GM19240 (cell line): ENCODE data around the gene ZNF835.

Source experiments
- DNase-seq: peaks from one replicate; pipeline ENCODE4 v3.0.0; 2011; ENCODE audit warnings: low spot score; ENCODE audit not compliant: insufficient read length

The ZNF835 gene

DNA sequence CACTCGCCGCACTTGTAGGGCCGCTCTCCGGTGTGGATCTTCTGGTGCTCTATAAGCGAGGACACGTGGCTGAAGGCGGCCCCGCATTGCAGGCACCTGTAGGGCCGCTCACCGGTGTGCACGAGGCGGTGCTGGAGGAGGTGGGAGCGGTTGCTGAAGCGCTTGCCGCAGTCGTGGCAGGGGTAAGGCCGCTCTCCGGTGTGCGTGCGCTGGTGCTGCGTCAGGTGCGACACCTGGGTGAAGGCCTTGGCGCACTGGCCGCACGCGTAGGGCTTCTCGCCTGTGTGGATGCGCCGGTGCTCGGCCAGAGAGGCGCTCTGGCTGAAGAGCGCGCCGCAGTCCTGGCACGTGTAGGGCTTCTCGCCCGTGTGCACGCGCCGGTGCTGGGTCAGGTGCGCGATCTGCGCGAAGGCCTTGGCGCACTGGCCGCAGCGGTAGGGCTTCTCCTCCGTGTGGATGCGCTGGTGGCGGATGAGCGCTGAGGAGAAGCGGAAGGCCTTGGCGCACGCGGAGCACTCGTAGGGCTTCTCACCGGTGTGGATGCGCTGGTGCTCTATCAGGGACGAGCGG, 7.5 kb downstream of the ZNF835 start:
- no peak for DNase-seq

DNA sequence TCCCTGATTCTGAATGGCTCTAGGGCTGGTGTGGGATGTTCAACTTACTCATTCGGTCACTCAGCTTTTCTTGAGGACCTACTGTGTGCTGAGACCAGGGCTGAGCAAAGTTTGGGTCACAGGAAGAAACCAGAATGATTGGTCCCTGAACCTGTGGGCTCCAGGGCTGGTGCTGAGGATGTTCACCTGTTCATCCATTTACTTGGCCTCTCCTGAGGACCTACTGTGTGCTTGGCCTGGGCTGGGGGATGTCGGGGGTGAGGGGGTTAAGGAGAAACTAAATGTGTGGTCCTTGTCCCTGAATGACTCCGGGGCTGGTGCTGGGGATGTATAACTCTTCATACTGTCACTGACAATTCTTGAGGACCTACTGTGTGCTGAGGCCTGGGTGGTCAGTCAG, 10.3 kb downstream of the ZNF835 start:
- DNase-seq = no peak

DNA sequence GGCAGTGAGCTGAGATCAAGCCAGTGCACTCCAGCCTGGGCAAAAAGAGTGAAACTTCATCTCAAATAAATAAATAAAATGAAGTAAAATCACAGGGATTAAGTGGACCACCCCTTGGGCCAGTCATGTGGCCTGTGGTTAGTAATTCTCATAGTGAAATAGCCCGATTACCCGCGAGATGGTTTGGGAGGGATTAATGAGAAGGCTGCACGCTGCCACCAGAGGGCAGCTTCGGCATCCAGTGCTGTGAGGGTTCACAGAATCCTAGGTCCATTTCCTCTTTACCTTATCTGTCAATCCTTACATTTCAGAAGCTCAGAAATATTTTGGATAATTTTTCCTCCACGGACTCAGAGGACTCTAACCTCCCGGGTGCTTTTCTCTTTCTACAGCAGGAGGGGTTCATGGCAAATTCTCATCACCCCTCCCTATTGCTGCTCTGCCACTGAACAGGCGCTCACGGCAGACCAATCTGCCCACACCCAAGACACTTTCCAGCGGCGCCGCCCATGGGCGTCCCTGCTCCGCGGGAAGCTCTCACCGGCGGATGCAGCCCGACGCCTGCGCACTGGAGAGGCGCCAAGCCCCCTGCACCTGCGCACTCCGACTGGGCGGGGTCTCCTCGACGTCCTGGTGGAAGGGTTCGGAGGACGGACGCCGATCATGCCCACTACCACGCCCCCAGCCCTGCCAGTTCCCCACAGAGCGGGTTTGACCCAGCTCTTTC, 11.0 kb downstream of the ZNF835 start:
- no peak for DNase-seq

DNA sequence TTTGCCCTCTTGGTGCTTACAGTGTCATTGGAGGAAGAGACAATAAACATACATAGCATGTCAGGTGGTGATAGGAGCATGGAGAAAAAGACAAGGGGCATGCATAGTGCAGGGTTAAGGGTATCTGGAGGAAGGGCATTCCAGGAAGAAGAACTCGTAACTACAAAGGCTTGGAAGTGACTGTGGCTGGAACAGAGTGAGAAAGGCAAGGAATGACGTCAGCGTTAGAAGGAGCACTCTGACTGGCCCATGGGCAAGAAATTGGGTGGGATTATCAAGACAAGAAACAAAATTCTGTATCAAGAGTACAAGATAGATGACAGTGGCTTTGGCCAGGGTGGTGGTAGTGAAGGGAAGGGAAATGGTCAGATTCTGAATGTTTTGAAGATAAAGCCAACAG, 17.4 kb downstream of the ZNF835 start:
- DNase-seq = no peak

DNA sequence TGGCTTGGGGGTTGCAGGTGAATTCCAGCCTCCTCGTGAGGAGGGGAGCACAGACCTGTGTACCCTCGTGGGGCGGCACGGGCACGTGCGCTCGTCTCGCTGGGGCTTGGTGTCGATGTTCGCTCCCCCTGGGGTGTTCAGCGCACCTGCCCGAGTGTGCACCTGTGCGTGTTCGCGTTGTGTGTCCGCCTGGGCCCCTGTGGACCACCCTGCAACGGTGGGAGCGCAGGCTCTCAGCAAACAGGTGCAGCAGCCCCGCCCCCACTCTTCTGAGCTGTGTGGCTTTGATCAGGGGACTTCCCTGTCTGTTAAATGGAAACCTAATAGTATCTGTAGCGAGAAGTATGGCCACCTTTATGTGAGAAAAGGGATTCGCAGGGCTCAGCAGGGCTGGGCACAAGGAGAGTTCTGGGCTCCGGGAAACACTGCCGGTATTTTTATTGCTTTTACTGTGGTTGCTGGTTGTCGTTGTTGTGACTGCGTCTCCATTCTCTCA, 28.0 kb downstream of the ZNF835 start:
- DNase-seq = no peak

DNA sequence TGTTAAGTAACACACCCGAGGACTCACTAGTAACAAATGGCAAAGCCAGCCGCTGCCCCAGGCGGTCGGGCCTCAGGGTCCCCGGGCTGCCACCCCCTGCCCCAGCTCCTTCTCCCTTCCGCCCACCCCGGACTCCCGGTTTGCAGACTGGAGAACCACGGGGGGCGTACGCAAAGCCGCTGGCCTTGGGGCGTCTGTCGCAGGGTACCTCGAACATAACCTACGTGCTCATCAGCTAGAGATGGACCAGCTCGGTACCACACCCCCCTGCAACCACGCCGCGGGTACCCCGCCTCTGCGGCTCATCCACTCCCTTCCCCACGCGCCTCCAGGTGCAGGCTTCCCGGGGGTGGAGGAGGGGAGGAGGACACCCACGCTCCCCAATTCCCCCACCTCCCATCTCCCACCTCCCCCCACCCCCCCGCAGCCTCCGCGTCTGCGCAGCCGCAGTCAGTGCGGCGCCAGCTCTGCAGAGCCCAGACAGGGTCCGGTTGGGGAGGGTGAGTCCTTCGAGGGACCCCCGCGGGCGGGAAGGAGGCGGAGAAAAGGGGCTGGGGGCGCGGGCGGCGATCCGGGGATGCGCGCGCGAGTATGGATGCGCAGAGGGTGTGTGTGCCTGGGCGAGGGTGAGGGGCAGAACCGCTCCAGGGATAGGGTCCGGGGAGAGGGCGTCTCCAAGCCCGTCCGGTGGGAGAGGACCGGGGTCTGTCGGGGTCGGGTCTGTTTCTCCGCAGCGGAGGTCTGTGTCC, 28.7 kb downstream of the ZNF835 start, which contains the start of gene SMIM17:
Gene SMIM17, plus strand, starts transcription at position 449 of the 749 bp plus-strand sequence. CDS start 2,509 bp downstream, outside the sequence.
- DNase-seq = no peak

DNA sequence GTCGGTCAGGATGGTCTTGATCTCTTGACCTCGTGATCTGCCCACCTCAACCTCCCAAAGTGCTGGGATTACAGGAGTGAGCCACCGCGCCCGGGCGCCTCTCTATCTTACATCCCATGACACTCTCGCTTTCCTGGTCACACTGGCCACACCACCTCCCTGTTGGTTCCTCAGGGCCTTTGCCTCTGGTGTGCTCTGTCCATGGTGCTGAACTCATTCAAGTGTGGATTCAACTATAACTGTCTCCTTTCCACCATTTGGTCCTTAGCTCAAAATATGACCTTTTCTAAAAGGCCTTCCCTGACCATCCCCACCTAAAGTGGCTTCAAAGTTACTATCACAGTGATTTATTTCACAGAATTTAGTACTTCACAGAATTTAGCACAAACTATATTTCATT, 32.3 kb downstream of the ZNF835 start:
- DNase-seq = no peak

DNA sequence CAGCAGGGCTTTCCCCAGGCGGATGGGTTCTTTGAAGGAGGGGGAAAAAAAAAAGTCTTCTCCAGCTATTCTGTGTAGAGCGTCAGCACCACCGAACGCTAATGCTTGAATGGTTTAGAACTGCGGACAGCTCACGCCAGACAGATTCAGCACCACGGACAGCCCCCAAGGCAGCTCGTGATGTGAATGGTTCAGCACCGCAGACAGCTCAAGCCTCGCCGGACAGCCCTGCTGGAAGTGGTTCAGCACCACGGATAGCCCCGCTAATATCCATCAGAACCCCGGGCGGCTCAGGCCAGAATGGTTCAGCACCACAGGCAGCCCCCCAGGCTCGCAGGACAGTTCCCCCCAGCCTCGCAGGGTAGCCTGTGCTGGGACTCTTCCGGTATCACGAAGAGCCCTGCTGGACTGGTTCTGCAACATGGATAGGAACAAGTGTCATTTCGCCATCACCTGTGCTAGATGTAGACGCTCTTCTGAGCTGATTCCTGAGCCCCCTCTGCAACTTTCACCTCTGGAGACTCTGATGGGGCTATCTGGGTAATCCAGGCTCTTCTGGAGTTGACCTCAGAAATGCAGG, 33.5 kb downstream of the ZNF835 start:
- DNase-seq = no peak

DNA sequence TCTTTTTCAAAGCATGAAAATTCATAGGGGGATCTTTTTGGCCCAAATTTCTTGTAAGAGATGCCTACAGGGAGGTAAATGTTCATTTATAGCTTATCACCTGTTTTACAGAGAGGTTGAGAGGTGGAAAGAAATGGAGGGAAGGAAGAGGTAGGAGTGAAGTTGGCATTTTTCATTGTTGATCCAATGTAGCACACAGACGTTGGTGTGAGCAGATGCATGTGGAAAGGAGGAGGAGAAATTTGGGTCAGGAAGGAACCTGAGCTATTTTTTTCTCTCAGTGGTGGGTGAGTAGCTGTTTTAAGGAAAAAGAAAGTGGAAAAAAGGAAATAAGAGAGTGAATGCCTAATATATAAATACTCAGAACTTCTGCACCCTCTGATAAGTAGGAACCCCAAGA, 38.5 kb downstream of the ZNF835 start:
- DNase-seq = no peak

DNA sequence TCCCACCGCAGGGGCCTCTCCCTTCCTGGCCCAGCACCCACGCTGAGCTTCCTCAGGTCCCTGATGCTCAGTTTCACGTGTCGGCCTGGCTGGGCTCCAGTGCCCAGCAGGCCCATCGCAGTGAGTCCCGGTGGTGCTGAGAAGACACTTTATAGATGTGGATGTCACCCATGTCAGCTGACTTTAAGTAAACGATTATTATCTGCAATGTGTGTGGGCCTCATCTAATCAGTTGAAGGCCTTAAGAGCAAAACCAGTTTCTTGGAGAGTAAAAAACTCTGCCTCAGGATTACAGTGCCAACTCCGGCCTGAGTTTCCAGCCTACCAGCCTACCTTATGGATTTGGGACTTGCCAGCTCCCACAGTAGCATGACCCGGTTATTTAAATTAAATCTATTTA, 45.8 kb downstream of the ZNF835 start:
- DNase-seq = no peak

DNA sequence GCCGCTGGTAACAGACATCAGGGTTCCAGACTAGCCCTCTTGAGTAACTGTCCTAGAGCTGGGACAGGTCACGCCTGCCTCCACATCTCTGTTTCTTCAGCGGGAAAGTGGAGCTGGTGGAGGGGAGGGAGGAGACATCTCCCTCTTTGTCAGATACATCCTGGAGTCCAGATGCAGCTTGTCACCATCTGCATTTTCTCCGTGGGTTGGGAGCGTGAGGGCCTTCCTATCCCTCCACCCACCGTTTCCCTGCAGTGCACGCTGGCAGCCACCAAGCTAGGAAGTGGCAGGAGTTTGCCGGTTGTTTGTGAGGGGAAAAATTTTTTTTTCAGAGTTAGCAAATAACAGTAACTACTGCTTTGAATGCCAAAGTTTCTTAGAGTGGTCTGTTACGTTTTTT, 48.6 kb downstream of the ZNF835 start:
- DNase-seq = no peak

DNA sequence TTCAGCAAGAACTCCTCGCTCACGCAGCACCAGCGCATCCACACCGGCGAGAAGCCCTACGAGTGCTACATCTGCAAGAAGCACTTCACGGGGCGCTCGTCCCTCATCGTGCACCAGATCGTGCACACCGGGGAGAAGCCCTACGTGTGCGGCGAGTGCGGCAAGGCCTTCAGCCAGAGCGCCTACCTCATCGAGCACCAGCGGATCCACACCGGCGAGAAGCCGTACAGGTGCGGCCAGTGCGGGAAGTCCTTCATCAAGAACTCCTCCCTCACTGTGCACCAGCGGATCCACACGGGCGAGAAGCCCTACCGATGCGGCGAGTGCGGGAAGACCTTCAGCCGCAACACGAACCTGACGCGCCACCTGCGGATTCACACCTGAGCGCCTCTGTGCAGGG, 49.2 kb downstream of the ZNF835 start:
- DNase-seq = no peak

DNA sequence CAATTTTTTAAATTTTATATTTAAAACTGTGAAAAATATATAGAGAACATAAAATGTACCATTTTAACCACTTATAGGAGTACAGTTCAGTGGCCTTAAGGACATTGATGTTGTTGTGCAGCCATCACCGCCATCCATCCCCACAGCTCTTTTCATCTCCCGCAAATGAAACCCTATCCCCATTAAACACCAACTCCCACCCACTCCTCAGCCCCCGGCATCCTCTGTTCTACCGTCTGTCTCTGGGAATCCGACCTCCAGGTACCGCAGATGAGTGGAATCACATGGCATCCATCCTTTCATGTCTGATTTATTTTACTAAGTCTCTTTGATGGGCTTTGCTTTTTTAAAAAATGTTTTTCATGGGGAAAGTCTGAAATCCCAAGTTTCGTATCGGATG, 52.4 kb downstream of the ZNF835 start:
- no peak for DNase-seq

DNA sequence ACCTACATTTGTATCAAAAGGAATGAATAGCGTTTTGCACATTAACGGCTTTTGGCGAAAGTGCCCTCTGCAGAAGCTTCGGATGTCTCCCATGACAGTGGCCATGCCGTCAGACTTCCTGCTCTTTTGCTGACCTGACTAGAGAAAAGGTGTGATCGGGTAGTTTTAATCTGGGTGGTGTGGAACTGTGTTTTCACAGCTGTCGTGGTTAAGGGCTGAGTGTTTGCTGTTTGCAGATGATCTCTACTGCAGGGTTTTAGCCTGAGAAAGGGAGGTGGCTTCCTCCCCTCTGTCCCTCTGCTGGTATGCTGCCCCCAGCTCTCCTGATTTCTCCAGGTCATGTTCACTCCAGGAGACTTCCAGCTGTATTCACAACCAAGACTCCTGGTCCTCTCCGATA, 54.0 kb downstream of the ZNF835 start:
- no peak for DNase-seq

DNA sequence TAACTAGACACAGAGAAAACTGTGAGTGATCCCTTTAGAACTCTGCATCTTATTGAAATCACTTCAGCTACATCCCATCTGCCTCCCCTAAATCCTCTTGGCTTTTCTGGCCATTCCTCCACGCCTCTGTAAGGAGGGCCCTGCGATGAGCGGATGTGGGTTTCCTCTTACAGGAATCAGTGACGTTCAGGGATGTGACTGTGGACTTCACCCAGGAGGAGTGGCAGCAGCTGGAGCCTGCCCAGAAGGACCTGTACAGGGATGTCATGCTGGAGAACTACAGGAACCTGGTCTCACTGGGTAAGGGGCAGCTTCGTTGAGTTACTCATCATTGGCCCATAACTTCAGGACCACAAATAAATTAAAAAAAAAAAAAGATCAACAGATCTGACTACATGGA, 57.9 kb downstream of the ZNF835 start:
- no peak for DNase-seq

DNA sequence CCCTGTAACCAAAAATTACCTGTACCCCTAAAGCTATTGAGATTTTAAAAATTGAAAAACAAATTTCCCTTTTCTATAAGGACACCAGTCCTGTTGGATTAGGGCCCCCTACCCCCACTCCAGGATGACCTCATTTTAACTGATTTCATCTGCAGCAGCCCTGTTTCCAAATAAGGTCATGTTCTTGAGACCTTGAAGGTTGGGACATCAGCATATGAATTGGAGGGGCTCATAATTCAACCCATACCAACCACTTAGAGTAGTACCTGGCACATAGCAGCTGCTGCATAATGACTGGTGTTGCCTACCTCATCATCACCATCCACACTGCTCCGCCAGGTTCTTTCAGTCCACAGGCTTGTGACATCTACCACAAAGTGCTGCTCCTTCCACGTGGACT, 58.8 kb downstream of the ZNF835 start:
- no peak for DNase-seq
